HepG2 (cell line): Measurements from ENCODE around the gene METTL26. TPM values are rescaled to one million over a fixed set of nuclear protein-coding genes. Genes with fewer than 3 reads are reported as not detected.
A peak's percentile ranks its signal among the peaks of the same experiment; 100 is the strongest.

Experiments
- AGO2 ChIP-seq: fragments of 200-400 bp; formaldehyde crosslinking; optimal IDR thresholded peaks from 2 replicates; pipeline ENCODE3; 2017; ENCODE audit warnings: mild to moderate bottlenecking, low read depth, low read length, moderate library complexity
- BRD4 ChIP-seq: sonication (generic); formaldehyde crosslinking; IDR thresholded peaks from 2 replicates; pipeline ENCODE4 v1.4.0; 2020; ENCODE audit warnings: missing genetic modification reagents
- DMAP1 ChIP-seq: IDR thresholded peaks from 2 replicates; pipeline ENCODE4 v1.6.1; 2016
- FOXM1 ChIP-seq: sonication (generic); formaldehyde crosslinking; IDR thresholded peaks from 2 replicates; pipeline ENCODE4 v1.5.0; 2020; ENCODE audit warnings: missing genetic modification reagents
- KDM2A ChIP-seq: sonication (generic); formaldehyde crosslinking; IDR thresholded peaks from 2 replicates; pipeline ENCODE4 v1.4.0; 2020; ENCODE audit warnings: low read depth, missing genetic modification reagents, borderline replicate concordance
- NFYB ChIP-seq: sonication (generic); formaldehyde crosslinking; IDR thresholded peaks from 2 replicates; pipeline ENCODE4 v1.4.0; 2020; ENCODE audit warnings: missing genetic modification reagents
- PAX8 ChIP-seq: sonication (generic); formaldehyde crosslinking; IDR thresholded peaks from 2 replicates; pipeline ENCODE4 v1.8.0; 2022; ENCODE audit warnings: mild to moderate bottlenecking, missing genetic modification reagents, borderline replicate concordance
- TOPORS ChIP-seq: sonication (generic); formaldehyde crosslinking; IDR thresholded peaks from 2 replicates; pipeline ENCODE4 v1.8.0; 2023; ENCODE audit warnings: mild to moderate bottlenecking, missing genetic modification reagents
- ZIK1 ChIP-seq: sonication (generic); formaldehyde crosslinking; IDR thresholded peaks from 2 replicates; pipeline ENCODE4 v1.5.0; 2020; ENCODE audit warnings: mild to moderate bottlenecking, low read depth, missing genetic modification reagents, borderline replicate concordance
- ZMYM3 ChIP-seq: sonication (generic); formaldehyde crosslinking; IDR thresholded peaks from 2 replicates; pipeline ENCODE4 v1.5.1; 2020; ENCODE audit warnings: mild to moderate bottlenecking, missing genetic modification reagents
- ZNF326 ChIP-seq: sonication (generic); formaldehyde crosslinking; IDR thresholded peaks from 2 replicates; pipeline ENCODE4 v1.4.0; 2020; ENCODE audit warnings: missing genetic modification reagents, borderline replicate concordance
- ZNF350 ChIP-seq: sonication (generic); formaldehyde crosslinking; IDR thresholded peaks from 2 replicates; pipeline ENCODE4 v1.4.0; 2020; ENCODE audit warnings: mild to moderate bottlenecking, low read depth, missing genetic modification reagents, borderline replicate concordance
- ZNF607 ChIP-seq: sonication (generic); formaldehyde crosslinking; IDR thresholded peaks from 2 replicates; pipeline ENCODE4 v1.5.1; 2020; ENCODE audit warnings: missing genetic modification reagents, mild to moderate bottlenecking, borderline replicate concordance
- ZNF670 ChIP-seq: sonication (generic); formaldehyde crosslinking; IDR thresholded peaks from 2 replicates; pipeline ENCODE4 v1.8.0; 2022; ENCODE audit warnings: mild to moderate bottlenecking, missing genetic modification reagents, borderline replicate concordance
- ZNF746 ChIP-seq: sonication (generic); formaldehyde crosslinking; IDR thresholded peaks from 2 replicates; pipeline ENCODE4 v1.8.0; 2022; ENCODE audit warnings: mild to moderate bottlenecking, missing genetic modification reagents
- ZSCAN25 ChIP-seq: sonication (generic); formaldehyde crosslinking; IDR thresholded peaks from 2 replicates; pipeline ENCODE4 v1.8.0; 2022; ENCODE audit warnings: mild to moderate bottlenecking, missing genetic modification reagents
- polyA plus RNA-seq, 8 experiments: library from polyadenylated mRNA; depleted of rRNA in 3 of 8; stranded (reverse) in 7 of 8; unstranded in 1 of 8; fragments of >200 nt; fragmentation: Illumina TruSeq in 4 of 8; extraction: Trizol in 4 of 8; gene quantifications; 2 replicates each; pipeline versions ENCODE4 v1.2.1 to v1.2.3, GENCODE V29; 2011 to 2016; ENCODE audit warnings: low read depth in 4 of 8, missing spikeins in 1 of 8, mixed read lengths in 1 of 8; ENCODE audit not compliant: insufficient read depth in 1 of 8
- total RNA-seq, 5 experiments: library from RNA; depleted of rRNA; stranded (reverse); fragments of >200 nt; fragmentation: Illumina TruSeq; extraction: Trizol; gene quantifications; 2 replicates each; pipeline ENCODE4 v1.2.3, GENCODE V29; 2016; ENCODE audit warnings: low read depth in 1 of 5
- TF ChIP-seq, protein P1 (sequence below): sonication (generic); formaldehyde crosslinking; IDR thresholded peaks from 2 replicates; pipeline ENCODE4 v1.4.0; 2020; ENCODE audit warnings: mild to moderate bottlenecking, missing genetic modification reagents
- TF ChIP-seq, protein P2 (sequence below): sonication (generic); formaldehyde crosslinking; IDR thresholded peaks from 2 replicates; pipeline ENCODE4 v1.9.0; 2021; ENCODE audit warnings: missing genetic modification reagents, mild to moderate bottlenecking, borderline replicate concordance
- TF ChIP-seq, protein P3 (sequence below): sonication (generic); formaldehyde crosslinking; IDR thresholded peaks from 2 replicates; pipeline ENCODE4 v1.5.0; 2020; ENCODE audit warnings: mild to moderate bottlenecking, missing genetic modification reagents, borderline replicate concordance
- TF ChIP-seq, protein P4 (sequence below): IDR thresholded peaks from 2 replicates; pipeline ENCODE4 v1.6.1; 2016

Gene METTL26
- total and polyA plus RNA-seq, 2 of the 13 experiments (the other 11 are each of a cell fraction or from before 2014, with no cell fraction given), result 65.5 to 70.1 TPM

DNA sequence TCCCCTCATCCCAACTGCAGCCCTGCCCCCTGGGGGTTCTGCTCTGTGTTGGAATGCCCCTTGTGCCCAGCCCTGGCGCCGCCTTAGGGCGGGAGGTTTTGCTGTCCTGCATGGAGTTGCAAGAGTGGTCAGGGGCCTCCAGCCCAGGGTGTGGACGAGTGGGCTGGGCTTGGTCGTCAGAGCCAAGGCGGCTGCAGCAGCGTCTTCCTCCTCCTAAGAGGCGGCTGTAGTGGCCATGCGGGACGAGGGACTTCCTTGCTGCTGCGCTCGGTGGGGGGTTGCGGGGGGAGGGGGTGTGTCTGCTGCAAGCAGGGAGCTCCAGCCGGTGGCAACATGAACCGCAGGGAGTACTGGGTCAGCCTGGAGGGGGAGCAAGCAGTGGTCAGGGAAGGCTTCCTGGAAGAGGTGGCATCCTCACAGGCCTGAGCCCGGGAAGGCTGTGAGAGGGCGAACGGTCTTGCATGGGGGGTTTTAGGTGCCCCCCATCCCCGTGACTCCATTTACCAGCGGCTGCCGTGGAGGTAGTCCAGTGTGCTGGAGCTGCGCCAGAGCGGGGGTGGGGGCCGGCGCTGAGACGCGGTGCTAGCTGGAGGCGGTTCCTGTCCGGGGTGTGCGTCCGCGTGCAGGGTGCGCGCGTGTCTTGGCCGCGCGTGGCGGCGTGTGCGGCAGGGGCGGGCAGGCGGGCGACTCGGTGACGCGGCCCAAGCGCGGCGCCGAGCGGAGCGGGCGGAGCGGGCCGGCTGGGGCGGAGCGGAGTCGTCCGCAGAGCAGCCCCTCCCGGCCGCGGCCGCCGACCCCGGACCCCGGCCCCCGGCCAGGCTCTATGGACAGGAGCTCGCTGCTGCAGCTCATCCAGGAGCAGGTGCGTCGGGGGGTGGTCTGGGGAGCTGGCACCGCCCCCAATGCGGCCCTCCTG, 39.1 kb upstream of the METTL26 start, which contains the start of gene RHBDL1 (continued):
- TF ChIP-seq TOPORS (CRISPR knock-in tag), result no peak
- no peak for TF ChIP-seq ZNF670 (CRISPR knock-in tag)
- TF ChIP-seq ZNF607 (CRISPR knock-in tag), result no peak
- no peak for TF ChIP-seq NFYB
- peak; percentile 1; the same call in 1 of the 2 replicates for TF ChIP-seq ZNF746 (CRISPR knock-in tag)
- TF ChIP-seq, protein P1, sequence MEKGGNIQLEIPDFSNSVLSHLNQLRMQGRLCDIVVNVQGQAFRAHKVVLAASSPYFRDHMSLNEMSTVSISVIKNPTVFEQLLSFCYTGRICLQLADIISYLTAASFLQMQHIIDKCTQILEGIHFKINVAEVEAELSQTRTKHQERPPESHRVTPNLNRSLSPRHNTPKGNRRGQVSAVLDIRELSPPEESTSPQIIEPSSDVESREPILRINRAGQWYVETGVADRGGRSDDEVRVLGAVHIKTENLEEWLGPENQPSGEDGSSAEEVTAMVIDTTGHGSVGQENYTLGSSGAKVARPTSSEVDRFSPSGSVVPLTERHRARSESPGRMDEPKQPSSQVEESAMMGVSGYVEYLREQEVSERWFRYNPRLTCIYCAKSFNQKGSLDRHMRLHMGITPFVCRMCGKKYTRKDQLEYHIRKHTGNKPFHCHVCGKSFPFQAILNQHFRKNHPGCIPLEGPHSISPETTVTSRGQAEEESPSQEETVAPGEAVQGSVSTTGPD (CRISPR knock-in tag), result no peak
- TF ChIP-seq BRD4, result 0 out of 2 replicates have a peak, but pooled peaks have one; percentile 22
- 0 out of 2 replicates have a peak, but pooled peaks have one; percentile 36 for TF ChIP-seq ZIK1 (CRISPR knock-in tag)
- TF ChIP-seq PAX8 (CRISPR knock-in tag), result no peak
- peak; percentile 10; the same call in 1 of the 2 replicates for TF ChIP-seq ZSCAN25 (CRISPR knock-in tag)
- TF ChIP-seq ZMYM3, result peak; percentile 93
- no peak for TF ChIP-seq ZNF350 (CRISPR knock-in tag)
- peak; percentile 93 for TF ChIP-seq AGO2
- TF ChIP-seq, protein P2, sequence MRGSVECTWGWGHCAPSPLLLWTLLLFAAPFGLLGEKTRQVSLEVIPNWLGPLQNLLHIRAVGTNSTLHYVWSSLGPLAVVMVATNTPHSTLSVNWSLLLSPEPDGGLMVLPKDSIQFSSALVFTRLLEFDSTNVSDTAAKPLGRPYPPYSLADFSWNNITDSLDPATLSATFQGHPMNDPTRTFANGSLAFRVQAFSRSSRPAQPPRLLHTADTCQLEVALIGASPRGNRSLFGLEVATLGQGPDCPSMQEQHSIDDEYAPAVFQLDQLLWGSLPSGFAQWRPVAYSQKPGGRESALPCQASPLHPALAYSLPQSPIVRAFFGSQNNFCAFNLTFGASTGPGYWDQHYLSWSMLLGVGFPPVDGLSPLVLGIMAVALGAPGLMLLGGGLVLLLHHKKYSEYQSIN (CRISPR knock-in tag), result no peak
- TF ChIP-seq KDM2A (CRISPR knock-in tag), result peak; percentile 94; the same call in 1 of the 2 replicates
- TF ChIP-seq, protein P3, sequence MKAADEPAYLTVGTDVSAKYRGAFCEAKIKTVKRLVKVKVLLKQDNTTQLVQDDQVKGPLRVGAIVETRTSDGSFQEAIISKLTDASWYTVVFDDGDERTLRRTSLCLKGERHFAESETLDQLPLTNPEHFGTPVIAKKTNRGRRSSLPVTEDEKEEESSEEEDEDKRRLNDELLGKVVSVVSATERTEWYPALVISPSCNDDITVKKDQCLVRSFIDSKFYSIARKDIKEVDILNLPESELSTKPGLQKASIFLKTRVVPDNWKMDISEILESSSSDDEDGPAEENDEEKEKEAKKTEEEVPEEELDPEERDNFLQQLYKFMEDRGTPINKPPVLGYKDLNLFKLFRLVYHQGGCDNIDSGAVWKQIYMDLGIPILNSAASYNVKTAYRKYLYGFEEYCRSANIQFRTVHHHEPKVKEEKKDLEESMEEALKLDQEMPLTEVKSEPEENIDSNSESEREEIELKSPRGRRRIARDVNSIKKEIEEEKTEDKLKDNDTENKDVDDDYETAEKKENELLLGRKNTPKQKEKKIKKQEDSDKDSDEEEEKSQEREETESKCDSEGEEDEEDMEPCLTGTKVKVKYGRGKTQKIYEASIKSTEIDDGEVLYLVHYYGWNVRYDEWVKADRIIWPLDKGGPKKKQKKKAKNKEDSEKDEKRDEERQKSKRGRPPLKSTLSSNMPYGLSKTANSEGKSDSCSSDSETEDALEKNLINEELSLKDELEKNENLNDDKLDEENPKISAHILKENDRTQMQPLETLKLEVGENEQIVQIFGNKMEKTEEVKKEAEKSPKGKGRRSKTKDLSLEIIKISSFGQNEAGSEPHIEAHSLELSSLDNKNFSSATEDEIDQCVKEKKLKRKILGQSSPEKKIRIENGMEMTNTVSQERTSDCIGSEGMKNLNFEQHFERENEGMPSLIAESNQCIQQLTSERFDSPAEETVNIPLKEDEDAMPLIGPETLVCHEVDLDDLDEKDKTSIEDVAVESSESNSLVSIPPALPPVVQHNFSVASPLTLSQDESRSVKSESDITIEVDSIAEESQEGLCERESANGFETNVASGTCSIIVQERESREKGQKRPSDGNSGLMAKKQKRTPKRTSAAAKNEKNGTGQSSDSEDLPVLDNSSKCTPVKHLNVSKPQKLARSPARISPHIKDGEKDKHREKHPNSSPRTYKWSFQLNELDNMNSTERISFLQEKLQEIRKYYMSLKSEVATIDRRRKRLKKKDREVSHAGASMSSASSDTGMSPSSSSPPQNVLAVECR, result peak; percentile 54; the same call in 1 of the 2 replicates
- TF ChIP-seq DMAP1 (CRISPR knock-in tag), result no peak
- no peak; the same call in none of the 2 replicates for TF ChIP-seq ZNF326 (CRISPR knock-in tag)
- no peak for TF ChIP-seq FOXM1 (CRISPR knock-in tag)
- TF ChIP-seq, protein P4, sequence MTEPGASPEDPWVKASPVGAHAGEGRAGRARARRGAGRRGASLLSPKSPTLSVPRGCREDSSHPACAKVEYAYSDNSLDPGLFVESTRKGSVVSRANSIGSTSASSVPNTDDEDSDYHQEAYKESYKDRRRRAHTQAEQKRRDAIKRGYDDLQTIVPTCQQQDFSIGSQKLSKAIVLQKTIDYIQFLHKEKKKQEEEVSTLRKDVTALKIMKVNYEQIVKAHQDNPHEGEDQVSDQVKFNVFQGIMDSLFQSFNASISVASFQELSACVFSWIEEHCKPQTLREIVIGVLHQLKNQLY (CRISPR knock-in tag), result no peak
